Measurements from ENCODE around the gene ATF6B. TPM values are rescaled to one million over a fixed set of nuclear protein-coding genes. Genes with fewer than 3 reads are reported as not detected.

The ATF6B gene
- total RNA-seq, 8 experiments from 2014 or later: 25.6 to 59.0 (median 45.1) TPM

DNA sequence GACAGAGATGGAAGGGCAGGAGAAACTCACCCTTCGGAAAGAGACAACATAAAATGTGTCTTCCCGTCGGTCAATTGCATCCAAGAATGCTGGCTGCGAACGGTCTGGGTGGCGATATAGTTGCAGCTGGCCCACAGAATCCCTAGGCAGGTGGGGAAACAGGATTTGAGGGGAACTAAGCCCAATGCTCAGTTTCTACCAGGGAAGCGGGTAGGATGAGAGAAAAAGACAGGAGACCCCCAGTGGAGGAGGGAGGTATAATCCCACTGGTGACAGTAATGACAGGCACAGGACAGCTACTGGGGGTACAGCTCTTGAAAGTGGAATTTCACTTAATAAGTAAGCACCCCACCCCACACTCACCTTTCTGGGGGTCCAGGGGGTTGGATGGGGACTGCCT lies 11.4 kb downstream of the ATF6B start:
- in situ Hi-C loops (cut with MboI; ENCODE audit: low pct_unique_long_range_greater_than_20kb in 2 of 9, low sequenced_read_pairs in 9 of 9, unreplicated experiment in 9 of 9): no loop called here
- no peak for ATAC-seq (replicated peaks in 6 of 8)
- WGBS, 10 experiments: 80 to 100% (median 100%) methylated on average over 1 to 7 of the region's 7 CpGs; no CpG with 5 or more reads in 3 of the 10 experiments
- Histone ChIP-seq H3K4me1 (replicated peaks in 1 of 2) (peaks cover 3% of the 10 kb centered on the region in 2 donors), H3K27ac (no peak overlapping the region), H3K4me3 (no peak overlapping the region)

DNA sequence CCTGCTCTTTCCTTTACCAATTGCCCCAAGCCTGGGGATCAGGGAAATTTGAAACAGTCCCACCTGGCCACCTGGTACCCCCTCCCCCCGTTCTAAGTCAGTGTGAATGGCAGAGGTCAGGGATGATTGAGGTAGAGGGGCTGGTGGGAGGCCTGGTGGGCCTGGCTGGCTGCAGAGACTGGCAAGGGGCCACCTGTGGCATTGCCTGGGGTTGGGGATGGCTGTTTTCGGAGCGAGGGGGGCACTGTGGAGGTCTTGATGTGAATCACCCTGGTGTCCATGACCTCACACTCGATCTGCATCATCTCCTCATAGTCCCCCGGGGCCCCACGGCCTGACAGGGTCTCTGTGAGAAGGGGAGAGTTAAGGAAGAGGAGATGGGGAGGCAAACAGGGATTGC lies 12.4 kb downstream of the ATF6B start:
- no peak for ATAC-seq (replicated peaks in 6 of 8)
- H3K27ac ChIP-seq: no peak overlapping the region
- peaks cover 3% of the 10 kb centered on the region in 2 donors for H3K4me1 ChIP-seq (replicated peaks in 1 of 2)
- in situ Hi-C loops (cut with MboI; ENCODE audit: low pct_unique_long_range_greater_than_20kb in 2 of 9, low sequenced_read_pairs in 9 of 9, unreplicated experiment in 9 of 9): no loop called here
- WGBS, 10 experiments: 69 to 100% (median 90%) methylated on average over 1 to 4 of the region's 6 CpGs; no CpG with 5 or more reads in 3 of the 10 experiments
- H3K4me3 ChIP-seq: no peak overlapping the region

DNA sequence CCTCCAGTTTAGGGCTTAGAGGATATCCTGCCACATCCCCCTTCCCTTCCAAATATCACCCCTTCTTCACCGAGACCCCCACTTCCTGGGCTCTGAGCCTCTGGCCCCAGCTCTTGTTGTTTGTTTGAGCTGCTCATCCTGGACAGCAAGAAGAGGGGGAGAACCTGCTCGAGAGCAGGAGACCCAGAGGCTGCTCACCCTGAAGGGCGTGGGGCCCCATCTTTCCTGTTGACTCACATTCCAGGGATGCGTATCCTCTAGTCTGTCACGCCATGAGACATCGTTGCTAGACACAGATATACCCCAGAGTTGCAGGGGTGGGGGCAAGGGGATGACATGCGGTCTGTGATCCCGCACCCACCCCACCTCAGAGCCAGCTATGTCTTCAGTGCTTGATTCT lies 13.2 kb downstream of the ATF6B start:
- Histone ChIP-seq H3K27ac (no peak overlapping the region), H3K4me1 (replicated peaks in 1 of 2) (peaks cover 3% of the 10 kb centered on the region in 2 donors), H3K4me3 (no peak overlapping the region)
- WGBS, 10 experiments: 0 to 100% (median 72%) methylated on average over 1 to 2 of the region's 8 CpGs; no CpG with 5 or more reads in 4 of the 10 experiments
- in situ Hi-C loops (cut with MboI; ENCODE audit: low pct_unique_long_range_greater_than_20kb in 2 of 9, low sequenced_read_pairs in 9 of 9, unreplicated experiment in 9 of 9): no loop called here
- ATAC-seq (replicated peaks in 6 of 8): peak in 2 of 8 experiments; percentile 23 to 35

DNA sequence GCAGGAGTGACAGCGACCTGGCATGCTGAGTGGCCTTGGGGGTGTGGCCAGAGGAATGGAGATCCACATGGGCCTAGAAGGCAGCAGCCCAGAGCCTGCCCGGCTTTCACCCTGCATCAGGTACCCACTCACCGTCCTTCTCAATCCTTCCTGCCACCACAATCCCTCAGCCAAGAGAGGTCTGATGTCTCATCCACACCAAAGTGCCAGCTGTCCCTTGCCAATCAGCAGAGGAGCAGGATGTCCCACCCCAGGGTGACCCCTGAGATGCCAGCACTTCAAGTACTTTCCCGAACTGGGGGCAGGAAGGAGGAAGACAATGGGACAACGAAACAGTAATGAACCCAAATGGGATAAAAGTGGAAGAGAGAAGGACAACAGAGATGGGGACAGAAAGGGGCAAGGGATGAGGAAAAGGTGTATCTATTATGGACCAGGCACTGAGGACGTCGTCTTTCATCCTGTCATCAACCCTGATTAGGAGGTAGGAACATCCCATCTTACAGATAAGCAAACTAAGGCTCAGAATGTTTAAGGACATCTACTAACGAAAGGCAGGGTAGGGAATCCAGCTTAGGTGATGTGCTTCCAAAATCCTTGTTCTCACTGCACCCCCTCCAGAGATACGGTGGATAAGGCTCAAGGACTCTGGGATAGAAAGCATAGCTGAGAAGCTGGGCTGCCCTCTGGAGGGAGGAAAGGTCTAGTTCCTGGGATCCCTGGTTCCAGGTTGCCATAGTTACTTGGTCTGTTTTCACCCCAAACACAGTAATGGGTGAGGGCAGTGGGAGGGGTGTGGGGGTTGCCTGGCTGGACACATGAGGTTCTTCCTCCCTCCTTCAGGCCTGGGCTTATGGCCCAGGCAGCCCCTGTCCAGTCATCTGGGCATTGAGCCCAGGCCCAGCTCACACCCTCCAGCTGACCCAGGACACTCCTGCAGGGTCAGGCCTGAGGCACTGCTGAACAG lies 14.4 kb downstream of the ATF6B start:
- Histone ChIP-seq H3K4me1 (replicated peaks in 1 of 2) (peaks cover 3 to 4% of the 10 kb centered on the region in 2 donors), H3K4me3 (no peak overlapping the region), H3K27ac (no peak overlapping the region)
- in situ Hi-C loops (cut with MboI; ENCODE audit: low pct_unique_long_range_greater_than_20kb in 2 of 9, low sequenced_read_pairs in 9 of 9, unreplicated experiment in 9 of 9): no loop called here
- peak; percentile 11 to 66 (median 39) for ATAC-seq (replicated peaks in 6 of 8)
- WGBS, 10 experiments: 28 to 100% (median 75%) methylated on average over 1 to 6 of the region's 9 CpGs

DNA sequence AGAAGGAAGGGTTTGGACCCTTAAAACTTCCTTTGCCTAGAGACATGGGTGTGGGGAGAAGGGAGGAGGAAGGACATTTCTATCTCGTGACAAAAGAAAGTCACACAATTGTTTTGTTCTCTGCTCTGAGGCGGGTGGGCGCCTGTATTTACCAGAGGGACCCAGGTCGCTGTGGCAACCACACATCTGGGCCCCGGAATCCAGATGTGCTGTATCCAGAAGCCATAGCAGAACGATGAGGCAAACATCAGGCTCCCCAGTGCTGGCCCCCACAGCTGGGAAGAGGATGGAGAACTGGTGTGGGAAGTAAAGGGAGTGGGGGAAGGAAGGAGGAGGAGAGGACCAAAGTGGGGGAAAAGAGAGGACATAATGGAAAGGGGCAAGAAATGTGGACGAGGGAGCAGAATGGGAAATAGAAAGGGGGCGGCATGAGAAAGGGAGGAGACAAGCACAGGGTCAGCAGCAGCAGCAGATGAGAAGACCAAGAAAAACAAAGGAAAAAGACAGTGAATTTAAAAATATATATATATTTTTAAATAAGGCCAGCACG lies 15.5 kb downstream of the ATF6B start:
- H3K27ac ChIP-seq: no peak overlapping the region
- 4 to 100% (median 43%) methylated on average over 1 to 5 of the region's 9 CpGs; no CpG with 5 or more reads in 1 of the 10 experiments for WGBS, 10 experiments
- no peak overlapping the region for H3K4me3 ChIP-seq
- in situ Hi-C loops (cut with MboI; ENCODE audit: low pct_unique_long_range_greater_than_20kb in 2 of 9, low sequenced_read_pairs in 9 of 9, unreplicated experiment in 9 of 9): no loop called here
- no peak for ATAC-seq (replicated peaks in 6 of 8)
- peaks cover 10 to 15% of the 10 kb centered on the region in 2 donors for H3K4me1 ChIP-seq (replicated peaks in 1 of 2)

DNA sequence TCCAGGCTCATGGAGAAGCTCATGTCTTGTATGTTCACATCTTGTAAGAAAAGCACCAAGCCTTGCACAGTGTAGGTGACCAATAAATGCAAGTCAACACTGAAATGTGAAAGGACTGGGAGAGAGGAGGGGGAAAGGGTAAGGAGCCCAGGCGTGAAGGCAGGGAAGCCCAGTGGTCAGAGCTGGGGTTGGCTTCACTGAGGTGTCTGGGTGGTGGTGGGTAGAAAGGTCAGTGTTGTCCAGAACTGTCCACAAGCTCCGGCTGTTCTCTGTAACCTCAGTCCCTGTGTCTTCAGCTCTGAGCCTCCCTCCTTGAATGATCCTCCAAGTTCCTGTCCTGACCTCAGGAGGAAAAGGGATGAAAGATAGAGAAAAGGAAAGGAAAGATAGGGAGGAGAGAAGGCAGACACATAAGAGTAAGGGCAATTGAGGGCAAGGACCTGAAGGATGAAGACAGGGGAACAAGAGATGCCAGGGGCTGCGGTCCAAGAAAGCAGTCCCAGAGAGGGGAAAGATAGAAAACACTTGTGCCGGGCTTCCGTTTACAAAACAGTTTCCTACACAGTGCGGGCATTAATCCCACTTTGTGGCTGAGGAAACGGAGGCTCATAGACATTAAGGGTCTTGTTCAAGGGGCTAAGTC lies 16.5 kb downstream of the ATF6B start:
- 41 to 100% (median 91%) methylated on average over 1 to 6 of the region's 7 CpGs; no CpG with 5 or more reads in 1 of the 10 experiments for WGBS, 10 experiments
- no peak overlapping the region for H3K4me3 ChIP-seq
- no peak for ATAC-seq (replicated peaks in 6 of 8)
- in situ Hi-C loops (cut with MboI; ENCODE audit: low pct_unique_long_range_greater_than_20kb in 2 of 9, low sequenced_read_pairs in 9 of 9, unreplicated experiment in 9 of 9): no loop called here
- no peak overlapping the region for H3K27ac ChIP-seq
- H3K4me1 ChIP-seq (replicated peaks in 1 of 2): peaks cover 10 to 15% of the 10 kb centered on the region in 2 donors

DNA sequence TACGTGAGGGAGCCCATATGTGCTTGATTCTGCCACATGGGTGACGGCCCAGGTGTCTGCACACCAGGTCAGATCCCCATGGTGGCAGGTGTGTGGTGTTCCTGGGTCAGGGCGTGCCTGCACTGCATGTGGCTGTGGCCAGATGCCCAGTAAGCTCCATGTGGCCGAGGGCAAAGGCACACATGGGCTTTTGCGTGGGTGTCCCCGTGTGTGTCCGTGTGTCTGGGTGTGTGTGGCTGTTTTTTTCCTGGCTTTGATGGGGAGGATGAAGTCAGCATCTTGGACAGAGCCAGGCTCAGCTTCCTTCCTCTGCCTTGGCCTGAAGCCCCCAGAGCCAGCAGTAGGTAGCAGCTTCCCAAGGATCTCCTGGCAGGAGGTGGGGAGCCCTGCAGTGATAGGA lies 17.4 kb downstream of the ATF6B start:
- Histone ChIP-seq H3K4me3 (no peak overlapping the region), H3K4me1 (replicated peaks in 1 of 2) (peaks cover 10 to 15% of the 10 kb centered on the region in 2 donors), H3K27ac (no peak overlapping the region)
- 78 to 89% (median 80%) methylated on average over 1 to 5 of the region's 7 CpGs; no CpG with 5 or more reads in 6 of the 10 experiments for WGBS, 10 experiments
- no peak for ATAC-seq (replicated peaks in 6 of 8)
- in situ Hi-C loops (cut with MboI; ENCODE audit: low pct_unique_long_range_greater_than_20kb in 2 of 9, low sequenced_read_pairs in 9 of 9, unreplicated experiment in 9 of 9): no loop called here

DNA sequence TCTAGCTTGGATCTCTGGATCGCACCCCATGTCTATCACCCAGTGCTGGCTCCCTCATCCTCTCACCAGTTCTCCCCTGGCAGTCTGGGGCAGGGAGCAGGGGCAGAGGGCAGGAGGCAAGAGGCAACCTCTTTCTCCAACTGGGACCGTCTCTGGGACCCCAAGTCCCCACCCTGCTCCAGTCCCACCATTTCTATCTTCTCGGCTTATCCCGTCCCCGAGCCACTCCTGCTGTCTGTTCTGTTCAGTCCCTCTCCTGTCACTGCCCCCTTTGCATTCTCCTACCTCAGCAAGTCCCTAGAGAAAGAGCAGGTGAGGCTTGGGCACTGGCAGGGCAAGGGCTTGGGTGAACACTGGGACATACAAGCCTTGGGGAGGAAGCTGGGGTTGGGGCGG lies 18.3 kb downstream of the ATF6B start:
- no peak overlapping the region for H3K27ac ChIP-seq
- WGBS, 10 experiments: 22 to 52% (median 28%) methylated on average over 2 to 4 of the region's 6 CpGs; no CpG with 5 or more reads in 6 of the 10 experiments
- in situ Hi-C loops (cut with MboI; ENCODE audit: low pct_unique_long_range_greater_than_20kb in 2 of 9, low sequenced_read_pairs in 9 of 9, unreplicated experiment in 9 of 9): no loop called here

DNA sequence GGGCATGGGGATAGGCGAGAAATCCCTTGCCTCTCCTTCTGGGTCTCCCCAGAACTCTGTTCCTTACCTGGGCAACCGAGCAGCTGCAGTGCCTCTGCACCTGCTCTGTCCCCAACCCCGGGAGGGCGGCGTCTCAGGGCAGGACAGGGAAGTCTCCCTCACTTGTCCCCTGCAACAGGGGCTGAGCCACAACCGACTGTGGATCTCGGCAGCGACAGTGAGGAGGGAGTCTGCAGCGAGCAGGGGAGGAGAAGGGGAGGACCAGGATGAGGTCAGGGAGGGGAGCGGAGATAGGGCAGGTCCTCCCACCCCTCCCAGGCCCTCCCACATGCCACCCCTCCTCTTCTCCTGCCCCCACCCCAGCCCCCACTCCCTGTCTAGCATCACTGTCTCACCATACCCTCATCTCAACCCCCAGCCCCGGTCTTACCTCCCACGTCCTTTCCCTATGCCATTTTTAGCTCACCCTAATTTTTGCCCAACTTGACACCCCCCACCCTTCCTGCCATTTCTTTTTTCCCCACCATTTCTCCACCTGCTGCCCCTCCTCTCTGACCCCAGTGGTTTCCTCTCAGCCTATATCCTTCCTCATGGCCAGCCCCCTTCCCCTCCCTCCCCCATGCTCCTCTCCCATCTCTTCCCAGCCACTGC lies 18.8 kb downstream of the ATF6B start, which contains the start of gene TNXB:
Gene TNXB (minus strand): TSS at position 225 of the 651 bp plus-strand sequence. CDS start 11,140 bp downstream, outside the sequence.
- peak; percentile 2 to 67 (median 45) for ATAC-seq (replicated peaks in 6 of 8)
- no peak within 1 kb of the TSS for H3K27ac ChIP-seq
- no peak within 1 kb of the TSS for H3K4me3 ChIP-seq
- 0 to 20% methylated on average over 1 of the region's 12 CpGs; no CpG with 5 or more reads in 8 of the 10 experiments for WGBS, 10 experiments
- peaks cover 10 to 15% of the 10 kb centered on the region in 2 donors for H3K4me1 ChIP-seq (replicated peaks in 1 of 2)
- in situ Hi-C loops (cut with MboI; ENCODE audit: low pct_unique_long_range_greater_than_20kb in 2 of 9, low sequenced_read_pairs in 9 of 9, unreplicated experiment in 9 of 9): no loop called here

More for the DNA sequence above, 18.3 kb downstream of the ATF6B start:
- no peak overlapping the region for H3K4me3 ChIP-seq
- no peak for ATAC-seq (replicated peaks in 6 of 8)
- H3K4me1 ChIP-seq (replicated peaks in 1 of 2): peaks cover 10 to 15% of the 10 kb centered on the region in 2 donors

DNA sequence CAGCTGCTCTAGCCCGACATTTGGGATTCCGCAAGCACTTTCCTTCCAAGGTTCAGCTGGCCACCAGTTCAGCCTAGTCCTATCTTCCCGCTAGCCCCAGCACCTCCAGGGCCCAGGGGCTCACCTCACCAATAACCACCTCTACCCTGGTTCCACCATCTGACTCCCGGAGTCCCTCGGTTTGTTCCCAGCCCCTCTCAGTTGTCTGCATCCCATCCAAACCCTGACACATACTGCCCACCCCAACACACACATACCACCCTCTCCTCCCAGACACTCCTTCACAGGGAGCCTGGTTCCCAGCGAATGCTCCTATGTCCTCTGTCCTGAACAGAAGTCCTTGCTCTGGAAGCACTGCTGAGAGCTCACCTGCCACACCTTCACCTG lies 19.3 kb downstream of the ATF6B start:
- 0 to 31% (median 14%) methylated on average over 1 to 5 of the region's 6 CpGs; no CpG with 5 or more reads in 6 of the 10 experiments for WGBS, 10 experiments
- Histone ChIP-seq H3K4me1 (replicated peaks in 1 of 2) (peaks cover 10 to 15% of the 10 kb centered on the region in 2 donors), H3K27ac (no peak overlapping the region), H3K4me3 (no peak overlapping the region)
- peak; percentile 1 to 31 (median 20) for ATAC-seq (replicated peaks in 6 of 8)
- in situ Hi-C loops (cut with MboI; ENCODE audit: low pct_unique_long_range_greater_than_20kb in 2 of 9, low sequenced_read_pairs in 9 of 9, unreplicated experiment in 9 of 9): no loop called here

DNA sequence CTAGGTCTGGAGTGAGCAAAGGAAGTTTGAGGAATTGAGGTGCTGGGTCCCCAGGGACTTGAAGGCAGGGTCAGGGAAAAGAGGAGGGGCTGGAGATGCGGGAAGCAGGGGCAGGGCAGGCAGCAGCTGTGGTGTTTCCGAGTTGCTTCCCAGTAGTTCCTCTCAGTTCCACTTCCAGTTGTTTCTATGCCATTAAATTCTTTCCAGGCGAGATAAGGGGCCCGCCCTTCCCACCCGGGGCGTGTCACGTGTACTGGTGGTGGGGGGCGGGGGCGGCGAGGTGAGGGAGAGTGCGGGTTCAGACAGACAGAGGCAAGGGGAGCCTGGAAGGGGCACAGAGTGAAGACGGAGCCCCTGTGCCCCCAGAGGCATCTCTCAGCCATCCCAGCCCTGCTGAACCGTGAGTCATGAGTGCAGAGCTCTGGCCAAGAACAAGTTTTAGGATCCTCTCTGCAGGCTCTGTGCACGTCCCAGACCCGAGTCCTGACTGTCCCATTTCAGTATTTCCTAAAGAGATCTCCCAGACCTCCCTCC lies 19.9 kb downstream of the ATF6B start:
- WGBS, 10 experiments: 0 to 20% methylated on average over 1 to 2 of the region's 15 CpGs; no CpG with 5 or more reads in 8 of the 10 experiments
- ATAC-seq (replicated peaks in 6 of 8): peak; percentile 36 to 74 (median 66)
- in situ Hi-C loops (cut with MboI; ENCODE audit: low pct_unique_long_range_greater_than_20kb in 2 of 9, low sequenced_read_pairs in 9 of 9, unreplicated experiment in 9 of 9): no loop called here
- Histone ChIP-seq H3K4me3 (no peak overlapping the region), H3K4me1 (replicated peaks in 1 of 2) (peaks cover 10 to 15% of the 10 kb centered on the region in 2 donors), H3K27ac (no peak overlapping the region)

DNA sequence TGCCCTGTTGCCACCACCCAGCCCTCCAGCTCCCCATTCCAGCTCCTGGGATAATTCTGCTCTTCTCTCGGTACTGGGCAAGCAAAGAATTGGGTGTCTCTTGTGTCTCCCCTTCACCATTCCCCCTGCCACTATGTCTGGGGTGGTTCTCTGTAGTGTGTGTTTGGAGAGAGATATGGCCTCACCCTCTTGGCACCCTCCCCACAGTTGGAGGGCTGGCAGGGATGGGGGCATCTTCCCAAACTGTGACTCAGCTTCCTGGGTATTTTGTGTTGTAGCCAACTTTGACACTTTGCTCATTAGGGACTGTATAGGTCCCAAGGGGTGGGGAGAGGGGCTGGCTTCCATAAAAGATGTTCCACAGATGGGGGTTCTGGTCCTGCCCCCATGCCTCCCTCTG lies 20.6 kb downstream of the ATF6B start:
- Histone ChIP-seq H3K4me3 (no peak overlapping the region), H3K4me1 (replicated peaks in 1 of 2) (peaks cover 10 to 15% of the 10 kb centered on the region in 2 donors), H3K27ac (no peak overlapping the region)
- 60 to 100% methylated on average over 1 of the region's 1 CpG; no CpG with 5 or more reads in 8 of the 10 experiments for WGBS, 10 experiments
- ATAC-seq (replicated peaks in 6 of 8): no peak
- in situ Hi-C loops (cut with MboI; ENCODE audit: low pct_unique_long_range_greater_than_20kb in 2 of 9, low sequenced_read_pairs in 9 of 9, unreplicated experiment in 9 of 9): no loop called here

Measured in motor neuron (in vitro differentiated cells).